ENCODE results near the gene CFAP73.

The CFAP73 gene

GRCh38 chr12:113152835-113153814 is 3.6 kb downstream of the CFAP73 start:
- peak; percentile 90 for DNase-seq (ENCODE audit: low read depth)
- TF ChIP-seq, protein P1, sequence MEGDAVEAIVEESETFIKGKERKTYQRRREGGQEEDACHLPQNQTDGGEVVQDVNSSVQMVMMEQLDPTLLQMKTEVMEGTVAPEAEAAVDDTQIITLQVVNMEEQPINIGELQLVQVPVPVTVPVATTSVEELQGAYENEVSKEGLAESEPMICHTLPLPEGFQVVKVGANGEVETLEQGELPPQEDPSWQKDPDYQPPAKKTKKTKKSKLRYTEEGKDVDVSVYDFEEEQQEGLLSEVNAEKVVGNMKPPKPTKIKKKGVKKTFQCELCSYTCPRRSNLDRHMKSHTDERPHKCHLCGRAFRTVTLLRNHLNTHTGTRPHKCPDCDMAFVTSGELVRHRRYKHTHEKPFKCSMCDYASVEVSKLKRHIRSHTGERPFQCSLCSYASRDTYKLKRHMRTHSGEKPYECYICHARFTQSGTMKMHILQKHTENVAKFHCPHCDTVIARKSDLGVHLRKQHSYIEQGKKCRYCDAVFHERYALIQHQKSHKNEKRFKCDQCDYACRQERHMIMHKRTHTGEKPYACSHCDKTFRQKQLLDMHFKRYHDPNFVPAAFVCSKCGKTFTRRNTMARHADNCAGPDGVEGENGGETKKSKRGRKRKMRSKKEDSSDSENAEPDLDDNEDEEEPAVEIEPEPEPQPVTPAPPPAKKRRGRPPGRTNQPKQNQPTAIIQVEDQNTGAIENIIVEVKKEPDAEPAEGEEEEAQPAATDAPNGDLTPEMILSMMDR (IDR thresholded peaks at IDR 0.05; ENCODE audit: low read depth, low read length), result peak; percentile 69
- TF ChIP-seq MAX (IDR thresholded peaks at IDR 0.05; ENCODE audit: low read depth, low read length), result no peak; the same call in 1 of the 2 replicates

GRCh38 chr12:113154351-113154973 is 4.9 kb downstream of the CFAP73 start:
- DNase-seq (ENCODE audit: low read depth), result no peak
- no peak overlapping the region for H3K4me3 ChIP-seq (ENCODE audit: low read depth, low read length)
- TF ChIP-seq, protein P1 (IDR thresholded peaks at IDR 0.05; ENCODE audit: low read depth, low read length), result no peak
- TF ChIP-seq POLR2A (IDR thresholded peaks at IDR 0.05; ENCODE audit: extremely low read depth, insufficient read length), result no peak
- TF ChIP-seq MAX (IDR thresholded peaks at IDR 0.05; ENCODE audit: low read depth, low read length), result no peak
- no peak for TF ChIP-seq MYC (IDR thresholded peaks at IDR 0.05; ENCODE audit: low read depth, low read length)

More at GRCh38 chr12:113152835-113153814, 3.6 kb downstream of the CFAP73 start:
- peak overlapping the region; percentile 42 for H3K4me3 ChIP-seq (ENCODE audit: low read depth, low read length)

DNA sequence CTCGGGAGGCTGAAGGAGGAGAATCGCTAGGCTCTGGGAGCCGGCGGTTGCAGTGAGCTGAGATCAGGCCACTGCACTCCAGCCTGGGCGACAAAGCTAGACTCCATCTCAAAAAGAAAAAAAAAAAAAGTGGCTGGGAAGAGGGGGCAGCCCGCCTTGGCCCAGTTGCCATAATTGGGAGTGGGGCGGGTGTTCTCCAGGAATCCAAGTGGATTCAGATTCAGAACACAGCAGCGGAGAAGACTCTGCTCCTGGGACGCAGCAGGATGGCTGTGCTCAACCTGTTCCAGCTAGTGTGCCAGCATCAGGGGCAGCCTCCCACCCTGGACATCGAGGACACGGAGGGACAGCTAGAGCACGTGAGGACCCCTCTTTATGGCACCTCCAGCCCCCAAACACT is 5.5 kb downstream of the CFAP73 start:
- DNase-seq (ENCODE audit: low read depth), result no peak
- no peak overlapping the region for H3K4me3 ChIP-seq (ENCODE audit: low read depth, low read length)
- TF ChIP-seq POLR2A (IDR thresholded peaks at IDR 0.05; ENCODE audit: extremely low read depth, insufficient read length) (no peak), MYC (IDR thresholded peaks at IDR 0.05; ENCODE audit: low read depth, low read length) (no peak), MAX (IDR thresholded peaks at IDR 0.05; ENCODE audit: low read depth, low read length) (no peak)
- TF ChIP-seq, protein P1 (IDR thresholded peaks at IDR 0.05; ENCODE audit: low read depth, low read length), result no peak

GRCh38 chr12:113155646-113156045 is 6.1 kb downstream of the CFAP73 start:
- TF ChIP-seq MYC (IDR thresholded peaks at IDR 0.05; ENCODE audit: low read depth, low read length) (no peak), MAX (IDR thresholded peaks at IDR 0.05; ENCODE audit: low read depth, low read length) (no peak), POLR2A (IDR thresholded peaks at IDR 0.05; ENCODE audit: extremely low read depth, insufficient read length) (no peak)
- TF ChIP-seq, protein P1 (IDR thresholded peaks at IDR 0.05; ENCODE audit: low read depth, low read length), result no peak
- DNase-seq (ENCODE audit: low read depth), result no peak
- no peak overlapping the region for H3K4me3 ChIP-seq (ENCODE audit: low read depth, low read length)

DNA sequence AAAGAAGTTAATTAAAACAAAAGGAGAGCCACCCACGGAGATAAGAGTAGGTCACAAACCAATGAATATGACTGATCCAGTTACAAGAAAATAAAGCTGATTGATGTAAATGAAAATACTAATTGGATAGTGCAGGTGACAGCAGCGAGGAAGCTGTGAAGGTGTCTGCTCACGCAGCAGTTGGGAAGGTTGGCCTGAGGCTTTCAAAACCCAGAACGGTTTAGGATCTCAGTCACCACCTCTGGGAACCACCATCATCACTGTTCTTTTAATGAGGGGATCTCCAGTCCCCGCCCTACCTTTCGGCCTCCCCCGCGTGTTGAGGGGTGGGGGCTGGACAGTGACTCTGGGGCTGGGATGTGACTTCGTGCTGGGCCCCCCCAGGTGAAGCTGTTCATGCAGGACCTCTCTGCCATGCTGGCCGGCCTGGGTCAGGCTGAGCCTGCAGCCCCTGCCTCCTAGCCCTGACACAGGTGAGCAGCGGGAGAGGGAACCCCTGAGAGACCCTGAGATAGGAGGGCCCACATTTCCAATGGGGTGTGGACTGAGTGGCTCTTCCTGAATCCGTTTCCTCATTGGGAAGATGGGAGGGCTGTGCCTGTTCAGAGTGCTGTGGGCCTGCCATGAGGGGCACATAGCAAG is 7.8 kb downstream of the CFAP73 start:
- no peak for DNase-seq (ENCODE audit: low read depth)
- TF ChIP-seq POLR2A (IDR thresholded peaks at IDR 0.05; ENCODE audit: extremely low read depth, insufficient read length) (no peak), MYC (IDR thresholded peaks at IDR 0.05; ENCODE audit: low read depth, low read length) (no peak), MAX (IDR thresholded peaks at IDR 0.05; ENCODE audit: low read depth, low read length) (no peak)
- TF ChIP-seq, protein P1 (IDR thresholded peaks at IDR 0.05; ENCODE audit: low read depth, low read length), result no peak
- H3K4me3 ChIP-seq (ENCODE audit: low read depth, low read length), result no peak overlapping the region
